ENCODE measurements around the gene RNASEH2A.

Gene RNASEH2A

DNA sequence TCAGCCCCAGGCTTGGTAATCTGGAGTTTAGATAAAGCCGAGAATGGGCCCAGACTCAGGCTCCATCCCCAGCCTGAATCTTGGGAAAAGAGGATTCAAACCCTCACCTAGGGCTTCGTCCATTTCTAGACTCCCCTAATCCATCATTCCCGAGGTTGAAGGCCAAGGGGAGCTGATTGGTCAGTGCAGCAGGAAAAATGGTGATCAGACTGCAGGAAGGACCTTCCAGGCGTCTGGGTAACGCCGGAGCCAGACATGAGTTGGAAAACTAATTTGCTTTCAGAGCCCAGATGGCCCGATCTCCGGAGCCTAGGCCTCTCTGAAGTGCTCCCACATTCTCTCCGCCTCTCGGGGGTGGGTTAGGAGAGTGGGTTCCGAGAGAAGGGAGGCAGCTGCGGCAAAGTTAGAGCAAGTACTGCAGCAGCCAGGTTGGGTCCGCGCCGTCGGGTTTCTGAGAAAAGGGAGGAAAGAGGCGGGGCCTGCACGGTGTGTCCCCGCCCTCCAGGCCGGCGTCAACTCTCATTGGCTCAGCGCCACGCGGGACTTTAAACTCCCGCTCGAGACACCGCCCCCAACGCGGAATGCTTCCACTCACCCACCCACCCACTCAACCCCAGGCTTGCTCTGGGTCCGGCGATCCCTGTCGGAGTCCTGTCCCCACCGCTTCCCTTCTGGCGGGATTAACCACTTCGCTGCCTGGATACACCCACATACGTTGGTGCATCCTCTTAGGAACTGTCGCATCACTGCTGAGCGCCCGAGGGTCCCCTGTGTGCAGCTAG, 28.8 kb downstream of the RNASEH2A start:
- peaks cover 12% of the 10 kb centered on the region for H3F3A ChIP-seq (ENCODE audit: insufficient read depth, low read length)
- peak overlapping the region; percentile 68 for H3K4me3 ChIP-seq (ENCODE audit: low read depth, low read length, poor library complexity, severe bottlenecking)
- no peaks in the 10 kb centered on the region for H3K9me3 ChIP-seq (ENCODE audit: low read length)
- TF ChIP-seq EZH2 (IDR thresholded peaks at IDR 0.05; ENCODE audit: borderline replicate concordance, low read length) = no peak
- no peak for TF ChIP-seq CTCF (IDR thresholded peaks at IDR 0.05; ENCODE audit: low read length)
- no peaks in the 10 kb centered on the region for H3K9me2 ChIP-seq (ENCODE audit: low read depth, low read length)
- H3K4me2 ChIP-seq (ENCODE audit: low read length) = peak overlapping the region; percentile 72
- H2AFZ ChIP-seq (ENCODE audit: low read length) = no peak overlapping the region
- H3K4me1 ChIP-seq (ENCODE audit: insufficient read depth, low read length, severe bottlenecking) = peaks cover 59% of the 10 kb centered on the region
- no peaks in the 10 kb centered on the region for H3K79me2 ChIP-seq (ENCODE audit: insufficient read depth, low read length)
- peak overlapping the region; percentile 68; the same call in 1 of the 2 replicates for H3K9ac ChIP-seq (ENCODE audit: low read length)
- H3K27me3 ChIP-seq (ENCODE audit: insufficient read depth, low read length) = no peaks in the 10 kb centered on the region
- no peaks in the 10 kb centered on the region for H4K20me1 ChIP-seq (ENCODE audit: insufficient read depth, low read length)
- H3K27ac ChIP-seq (ENCODE audit: low read depth, low read length, poor library complexity, severe bottlenecking) = peak overlapping the region; percentile 76
- H3K36me3 ChIP-seq (ENCODE audit: insufficient read depth, low read length) = no peaks in the 10 kb centered on the region

DNA sequence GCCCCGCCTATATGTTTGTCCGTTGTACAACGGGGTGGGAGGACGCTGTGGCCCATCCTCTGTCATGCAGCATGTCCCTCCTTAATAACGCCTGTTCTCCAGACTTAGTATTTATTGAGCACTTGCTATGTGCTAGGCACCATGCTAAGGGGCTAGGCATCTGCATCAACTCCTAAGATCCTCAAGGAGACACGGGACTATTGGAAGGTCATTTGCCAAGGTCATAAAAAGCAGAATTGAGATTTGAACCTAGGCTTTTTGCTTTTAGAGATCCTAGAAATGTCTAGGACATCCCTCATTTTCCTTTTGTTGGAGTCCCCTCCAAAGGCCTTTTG, 30.1 kb downstream of the RNASEH2A start:
- H3K27me3 ChIP-seq (ENCODE audit: insufficient read depth, low read length) = no peaks in the 10 kb centered on the region
- peaks cover 8% of the 10 kb centered on the region; the same call in 1 of the 2 replicates for H3K36me3 ChIP-seq (ENCODE audit: insufficient read depth, low read length)
- H3K9me3 ChIP-seq (ENCODE audit: low read length) = no peaks in the 10 kb centered on the region
- H3K9me2 ChIP-seq (ENCODE audit: low read depth, low read length) = no peaks in the 10 kb centered on the region
- peak overlapping the region; percentile 76 for H3K27ac ChIP-seq (ENCODE audit: low read depth, low read length, poor library complexity, severe bottlenecking)
- no peaks in the 10 kb centered on the region for H4K20me1 ChIP-seq (ENCODE audit: insufficient read depth, low read length)
- no peak overlapping the region; the same call in 1 of the 2 replicates for H3K9ac ChIP-seq (ENCODE audit: low read length)
- H3K79me2 ChIP-seq (ENCODE audit: insufficient read depth, low read length) = no peaks in the 10 kb centered on the region
- H3K4me2 ChIP-seq (ENCODE audit: low read length) = peak overlapping the region; percentile 72
- peak overlapping the region; percentile 68 for H3K4me3 ChIP-seq (ENCODE audit: low read depth, low read length, poor library complexity, severe bottlenecking)
- peaks cover 12% of the 10 kb centered on the region for H3F3A ChIP-seq (ENCODE audit: insufficient read depth, low read length)
- no peak overlapping the region for H2AFZ ChIP-seq (ENCODE audit: low read length)
- peaks cover 68% of the 10 kb centered on the region for H3K4me1 ChIP-seq (ENCODE audit: insufficient read depth, low read length, severe bottlenecking)
- TF ChIP-seq CTCF (IDR thresholded peaks at IDR 0.05; ENCODE audit: low read length) (no peak), EZH2 (IDR thresholded peaks at IDR 0.05; ENCODE audit: borderline replicate concordance, low read length) (no peak)

- Histone ChIP-seq H3K36me3 (ENCODE audit: insufficient read depth, low read length) (peaks cover 14% of the 10 kb centered on the region; the same call in 1 of the 2 replicates), H3K9me3 (ENCODE audit: low read length) (no peaks in the 10 kb centered on the region), H3K79me2 (ENCODE audit: insufficient read depth, low read length) (no peaks in the 10 kb centered on the region), H3K4me2 (ENCODE audit: low read length) (0 out of 2 replicates have a peak overlapping the region, but pooled peaks have one; percentile 64), H4K20me1 (ENCODE audit: insufficient read depth, low read length) (no peaks in the 10 kb centered on the region), H3F3A (ENCODE audit: insufficient read depth, low read length) (peaks cover 12% of the 10 kb centered on the region), H2AFZ (ENCODE audit: low read length) (no peak overlapping the region), H3K27me3 (ENCODE audit: insufficient read depth, low read length) (no peaks in the 10 kb centered on the region), H3K27ac (ENCODE audit: low read depth, low read length, poor library complexity, severe bottlenecking) (peak overlapping the region; percentile 8), H3K4me1 (ENCODE audit: insufficient read depth, low read length, severe bottlenecking) (peaks cover 68% of the 10 kb centered on the region), H3K4me3 (ENCODE audit: low read depth, low read length, poor library complexity, severe bottlenecking) (no peak overlapping the region), H3K9ac (ENCODE audit: low read length) (no peak overlapping the region), H3K9me2 (ENCODE audit: low read depth, low read length) (no peaks in the 10 kb centered on the region)
- TF ChIP-seq EZH2 (IDR thresholded peaks at IDR 0.05; ENCODE audit: borderline replicate concordance, low read length) (no peak), CTCF (IDR thresholded peaks at IDR 0.05; ENCODE audit: low read length) (no peak)
Measured at GRCh38 chr19:12837225-12837624, 30.8 kb downstream of the RNASEH2A start.

Measured in OCI-LY1 (cell line).